ENCODE measurements around the gene PROM1.

The PROM1 gene

GRCh38 chr4:15947684-15948083 is 136.1 kb downstream of the PROM1 start:
- Histone ChIP-seq H3K27ac (ENCODE audit: low read depth, low read length) (no peak overlapping the region), H3K36me3 (ENCODE audit: insufficient read depth, low read length) (no peaks in the 10 kb centered on the region)

GRCh38 chr4:15945516-15945915 is 138.3 kb downstream of the PROM1 start:
- Histone ChIP-seq H3K27ac (ENCODE audit: low read depth, low read length) (no peak overlapping the region), H3K4me3 (ENCODE audit: low read depth, low read length) (no peak overlapping the region), H3K79me2 (ENCODE audit: control insufficient read depth, insufficient read depth, low read length, unreplicated experiment) (no peaks in the 10 kb centered on the region), H3K4me1 (ENCODE audit: control insufficient read depth, insufficient read depth, low read length, unreplicated experiment) (no peaks in the 10 kb centered on the region), H3K36me3 (ENCODE audit: insufficient read depth, low read length) (no peaks in the 10 kb centered on the region), H3K27me3 (ENCODE audit: insufficient read depth, low read length) (no peaks in the 10 kb centered on the region), H2AFZ (ENCODE audit: low read length, unreplicated experiment) (no peak overlapping the region)

More at GRCh38 chr4:15947684-15948083, 136.1 kb downstream of the PROM1 start:
- H2AFZ ChIP-seq (ENCODE audit: low read length, unreplicated experiment): no peak overlapping the region
- H3K4me1 ChIP-seq (ENCODE audit: control insufficient read depth, insufficient read depth, low read length, unreplicated experiment): no peaks in the 10 kb centered on the region
- no peaks in the 10 kb centered on the region for H3K27me3 ChIP-seq (ENCODE audit: insufficient read depth, low read length)
- H3K4me3 ChIP-seq (ENCODE audit: low read depth, low read length): no peak overlapping the region
- H3K79me2 ChIP-seq (ENCODE audit: control insufficient read depth, insufficient read depth, low read length, unreplicated experiment): no peaks in the 10 kb centered on the region

- H2AFZ ChIP-seq (ENCODE audit: low read length, unreplicated experiment): no peak overlapping the region
- no peaks in the 10 kb centered on the region for H3K36me3 ChIP-seq (ENCODE audit: insufficient read depth, low read length)
These were observed 138.9 kb downstream of the PROM1 start for GRCh38 chr4:15944895-15945294.

GRCh38 chr4:15942283-15942682 is 141.5 kb downstream of the PROM1 start:
- no peak overlapping the region for H2AFZ ChIP-seq (ENCODE audit: low read length, unreplicated experiment)
- H3K27me3 ChIP-seq (ENCODE audit: insufficient read depth, low read length): no peaks in the 10 kb centered on the region
- H3K79me2 ChIP-seq (ENCODE audit: control insufficient read depth, insufficient read depth, low read length, unreplicated experiment): no peaks in the 10 kb centered on the region
- H3K4me1 ChIP-seq (ENCODE audit: control insufficient read depth, insufficient read depth, low read length, unreplicated experiment): no peaks in the 10 kb centered on the region
- no peak overlapping the region for H3K27ac ChIP-seq (ENCODE audit: low read depth, low read length)
- no peaks in the 10 kb centered on the region for H3K36me3 ChIP-seq (ENCODE audit: insufficient read depth, low read length)
- H3K4me3 ChIP-seq (ENCODE audit: low read depth, low read length): no peak overlapping the region

More at GRCh38 chr4:15944895-15945294, 138.9 kb downstream of the PROM1 start:
- H3K79me2 ChIP-seq (ENCODE audit: control insufficient read depth, insufficient read depth, low read length, unreplicated experiment): no peaks in the 10 kb centered on the region
- no peak overlapping the region for H3K27ac ChIP-seq (ENCODE audit: low read depth, low read length)
- H3K4me3 ChIP-seq (ENCODE audit: low read depth, low read length): no peak overlapping the region
- H3K27me3 ChIP-seq (ENCODE audit: insufficient read depth, low read length): no peaks in the 10 kb centered on the region
- no peaks in the 10 kb centered on the region for H3K4me1 ChIP-seq (ENCODE audit: control insufficient read depth, insufficient read depth, low read length, unreplicated experiment)

- Histone ChIP-seq H3K4me1 (ENCODE audit: control insufficient read depth, insufficient read depth, low read length, unreplicated experiment) (no peaks in the 10 kb centered on the region), H3K4me3 (ENCODE audit: low read depth, low read length) (no peak within 1 kb of the TSS), H3K36me3 (ENCODE audit: insufficient read depth, low read length) (no peaks in the 10 kb centered on the region), H3K27me3 (ENCODE audit: insufficient read depth, low read length) (0 out of 2 replicates have a peak, but pooled peaks cover 10% of the 10 kb centered on the region), H3K79me2 (ENCODE audit: control insufficient read depth, insufficient read depth, low read length, unreplicated experiment) (no peaks in the 10 kb centered on the region), H2AFZ (ENCODE audit: low read length, unreplicated experiment) (no peak within 1 kb of the TSS), H3K27ac (ENCODE audit: low read depth, low read length) (no peak within 1 kb of the TSS)
These were observed 145.2 kb downstream of the PROM1 start, which contains the start of gene FGFBP1 for GRCh38 chr4:15938640-15939039. Gene FGFBP1, minus strand, starts transcription at chr4:15938740. Its CDS starts 2,108 bp downstream, at chr4:15936632.

- no peaks in the 10 kb centered on the region for H3K4me1 ChIP-seq (ENCODE audit: control insufficient read depth, insufficient read depth, low read length, unreplicated experiment)
- H2AFZ ChIP-seq (ENCODE audit: low read length, unreplicated experiment): no peak overlapping the region
- H3K27me3 ChIP-seq (ENCODE audit: insufficient read depth, low read length): 0 out of 2 replicates have a peak, but pooled peaks cover 10% of the 10 kb centered on the region
- H3K4me3 ChIP-seq (ENCODE audit: low read depth, low read length): no peak overlapping the region
- no peaks in the 10 kb centered on the region for H3K36me3 ChIP-seq (ENCODE audit: insufficient read depth, low read length)
- no peaks in the 10 kb centered on the region for H3K79me2 ChIP-seq (ENCODE audit: control insufficient read depth, insufficient read depth, low read length, unreplicated experiment)
- H3K27ac ChIP-seq (ENCODE audit: low read depth, low read length): no peak overlapping the region
These were observed 145.6 kb downstream of the PROM1 start for GRCh38 chr4:15938182-15938581.

GRCh38 chr4:15936495-15936894 is 147.3 kb downstream of the PROM1 start:
- Histone ChIP-seq H2AFZ (ENCODE audit: low read length, unreplicated experiment) (no peak overlapping the region), H3K27me3 (ENCODE audit: insufficient read depth, low read length) (0 out of 2 replicates have a peak, but pooled peaks cover 10% of the 10 kb centered on the region), H3K36me3 (ENCODE audit: insufficient read depth, low read length) (no peaks in the 10 kb centered on the region), H3K4me3 (ENCODE audit: low read depth, low read length) (no peak overlapping the region), H3K4me1 (ENCODE audit: control insufficient read depth, insufficient read depth, low read length, unreplicated experiment) (no peaks in the 10 kb centered on the region), H3K79me2 (ENCODE audit: control insufficient read depth, insufficient read depth, low read length, unreplicated experiment) (no peaks in the 10 kb centered on the region), H3K27ac (ENCODE audit: low read depth, low read length) (no peak overlapping the region)

- no peak overlapping the region for H3K4me3 ChIP-seq (ENCODE audit: low read depth, low read length)
- H3K79me2 ChIP-seq (ENCODE audit: control insufficient read depth, insufficient read depth, low read length, unreplicated experiment): no peaks in the 10 kb centered on the region
- H2AFZ ChIP-seq (ENCODE audit: low read length, unreplicated experiment): no peak overlapping the region
- no peaks in the 10 kb centered on the region for H3K4me1 ChIP-seq (ENCODE audit: control insufficient read depth, insufficient read depth, low read length, unreplicated experiment)
- H3K27me3 ChIP-seq (ENCODE audit: insufficient read depth, low read length): peaks cover 14% of the 10 kb centered on the region; the same call in 1 of the 2 replicates
- no peak overlapping the region for H3K27ac ChIP-seq (ENCODE audit: low read depth, low read length)
- H3K36me3 ChIP-seq (ENCODE audit: insufficient read depth, low read length): no peaks in the 10 kb centered on the region
These were observed 148.1 kb downstream of the PROM1 start for GRCh38 chr4:15935504-15936402.

GRCh38 chr4:15934259-15934658 is 149.6 kb downstream of the PROM1 start:
- no peak overlapping the region for H3K27ac ChIP-seq (ENCODE audit: low read depth, low read length)
- no peaks in the 10 kb centered on the region for H3K79me2 ChIP-seq (ENCODE audit: control insufficient read depth, insufficient read depth, low read length, unreplicated experiment)
- H3K27me3 ChIP-seq (ENCODE audit: insufficient read depth, low read length): peaks cover 22% of the 10 kb centered on the region; the same call in 1 of the 2 replicates
- H3K36me3 ChIP-seq (ENCODE audit: insufficient read depth, low read length): no peaks in the 10 kb centered on the region
- H3K4me1 ChIP-seq (ENCODE audit: control insufficient read depth, insufficient read depth, low read length, unreplicated experiment): no peaks in the 10 kb centered on the region
- no peak overlapping the region for H3K4me3 ChIP-seq (ENCODE audit: low read depth, low read length)
- H2AFZ ChIP-seq (ENCODE audit: low read length, unreplicated experiment): no peak overlapping the region

- Histone ChIP-seq H3K79me2 (ENCODE audit: control insufficient read depth, insufficient read depth, low read length, unreplicated experiment) (no peaks in the 10 kb centered on the region), H3K4me3 (ENCODE audit: low read depth, low read length) (no peak overlapping the region), H3K36me3 (ENCODE audit: insufficient read depth, low read length) (no peaks in the 10 kb centered on the region), H3K4me1 (ENCODE audit: control insufficient read depth, insufficient read depth, low read length, unreplicated experiment) (no peaks in the 10 kb centered on the region), H3K27me3 (ENCODE audit: insufficient read depth, low read length) (peaks cover 22% of the 10 kb centered on the region; the same call in 1 of the 2 replicates), H3K27ac (ENCODE audit: low read depth, low read length) (no peak overlapping the region), H2AFZ (ENCODE audit: low read length, unreplicated experiment) (no peak overlapping the region)
These were observed 152.2 kb downstream of the PROM1 start for GRCh38 chr4:15931451-15932210.

All from ACC112 (cell line).